GM12878 (cell line): ENCODE results near the gene MBNL1. TPM values are rescaled to one million over a fixed set of nuclear protein-coding genes. Genes with fewer than 3 reads are reported as not detected.

Experiments
- ATAC-seq: fragments of 200-7000 bp; cut with Tn5 transposase; 3 replicates; pipeline ENCODE4 v1.9.1; 2020; ENCODE audit warnings: mild to moderate bottlenecking, moderate library complexity
- BruUV-seq: library from RNA; stranded (reverse); fragments of 400-500 nt; replicated peaks from 2 replicates; lab custom pipeline; 2021; lab: Mats Ljungman, UMichigan
- CTCF ChIA-PET: fragments of 300-600 bp; sonication (Branson Sonifier 250); formaldehyde crosslinking; extraction: SDS; loops from one replicate; lab custom pipeline; 2021; ENCODE audit warnings: inconsistent platforms; lab: Yijun Ruan, JAX
- POLR2A ChIA-PET: fragments of 350-600 bp; formaldehyde crosslinking; extraction: SDS; loops from one replicate; lab custom pipeline; 2021; ENCODE audit warnings: inconsistent platforms; lab: Charles Lee
- RAD21 ChIA-PET: fragments of 300-600 bp; sonication (Branson Sonifier 250); formaldehyde crosslinking; loops from one replicate; lab custom pipeline; 2023; ENCODE audit warnings: antibody characterized with exemption; ENCODE audit not compliant: unreplicated experiment; lab: Charles Lee
- SMC1A ChIA-PET: fragments of 300-600 bp; sonication (Branson Sonifier 250); formaldehyde crosslinking; loops from one replicate; lab custom pipeline; 2023; ENCODE audit not compliant: unreplicated experiment, uncharacterized antibody; lab: Charles Lee
- DNase-seq: peaks from one replicate; pipeline ENCODE4 v3.0.0-alpha.2; 2011; ENCODE audit warnings: low read depth, low spot score
- FAIRE-seq: peaks from 3 replicates; lab custom pipeline; 2011; peaks lifted over from hg19 to GRCh38; lab: Jason Lieb, UNC
- H2AFZ ChIP-seq: 2 replicates; pipeline ENCODE4 v1.6.0; 2011; ENCODE audit warnings: low read depth, low read length, control low read depth; ENCODE audit not compliant: control insufficient read depth
- H3K27ac ChIP-seq: 2 replicates; pipeline ENCODE4 v1.5.1; 2011; ENCODE audit warnings: control low read depth; ENCODE audit not compliant: control insufficient read depth, insufficient read depth
- H3K27me3 ChIP-seq, 2 experiments: replicated peaks in 1 of 2; 2 replicates each; pipeline versions ENCODE4 v1.6.0 to v1.6.1; 2011; ENCODE audit warnings: low read length in 1 of 2; ENCODE audit not compliant: control insufficient read depth in 2 of 2, insufficient read depth in 2 of 2
- H3K36me3 ChIP-seq, 2 experiments: 2 replicates each; pipeline ENCODE4 v1.5.1; 2011; ENCODE audit warnings: low read length in 1 of 2; ENCODE audit not compliant: control insufficient read depth in 2 of 2, insufficient read depth in 2 of 2
- H3K4me1 ChIP-seq: 2 replicates; pipeline ENCODE4 v1.6.1; 2011; ENCODE audit warnings: mild to moderate bottlenecking, low read length, moderate library complexity, mixed read lengths; ENCODE audit not compliant: control insufficient read depth, insufficient read depth
- H3K4me2 ChIP-seq: 2 replicates; pipeline ENCODE4 v1.6.0; 2011; ENCODE audit warnings: control low read depth; ENCODE audit not compliant: control insufficient read depth, insufficient read depth
- H3K4me3 ChIP-seq: fragments of 200-600 bp; sonication (generic); 2 replicates; pipeline ENCODE4 v1.5.1; 2016
- H3K79me2 ChIP-seq: 2 replicates; pipeline ENCODE4 v1.6.0; 2011; ENCODE audit warnings: low read length; ENCODE audit not compliant: control insufficient read depth, insufficient read depth
- H3K9ac ChIP-seq: 2 replicates; pipeline ENCODE4 v1.8.0; 2011; ENCODE audit warnings: low read length, control low read depth, mixed read lengths; ENCODE audit not compliant: control insufficient read depth, insufficient read depth
- H3K9me3 ChIP-seq: replicated peaks from 3 replicates; pipeline ENCODE4 v1.5.1; 2011; ENCODE audit warnings: mild to moderate bottlenecking, low read length; ENCODE audit not compliant: control insufficient read depth, insufficient read depth
- H4K20me1 ChIP-seq: 2 replicates; pipeline ENCODE4 v1.6.0; 2011; ENCODE audit not compliant: control insufficient read depth, insufficient read depth
- ASH2L ChIP-seq: fragments of 300-600, 200-600 bp; sonication (generic); IDR thresholded peaks from 2 replicates; pipeline ENCODE4 v1.6.1; 2017; ENCODE audit warnings: low read depth, mild to moderate bottlenecking, borderline replicate concordance
- CBX5 ChIP-seq: sonication (generic); IDR thresholded peaks from 2 replicates; pipeline ENCODE4 v1.6.1; 2016; ENCODE audit warnings: low read depth, moderate library complexity, mild to moderate bottlenecking, inconsistent platforms
- MTA3 ChIP-seq: IDR thresholded peaks from 2 replicates; pipeline ENCODE4 v1.6.1; 2012; ENCODE audit warnings: low read length, inconsistent platforms, borderline replicate concordance
- RELA ChIP-seq: fragments of 450-650 bp; IDR thresholded peaks from 2 replicates; pipeline ENCODE4 v1.8.0; 2014; ENCODE audit warnings: borderline replicate concordance; ENCODE audit not compliant: partially characterized antibody
- WGBS: methylation state at CpG from one replicate; pipeline ENCODE4 v1.1.6; 2016; ENCODE audit warnings: low lambda C conversion rate; ENCODE audit not compliant: insufficient replicate concordance, insufficient coverage; ENCODE audit errors: missing lambda C conversion rate; 5-methylcytosine and 5-hydroxymethylcytosine counted together
- in situ Hi-C: fragments of 300-500 bp; cut with MboI; formaldehyde crosslinking; loops from 9 replicates; pipeline ENCODE4 v1.14.3; 2018; ENCODE audit warnings: mixed read lengths
- intact Hi-C: fragments of 100-400 bp; cut with micrococcal nuclease; formaldehyde crosslinking; loops from one replicate; pipeline ENCODE4 v1.14.2; 2022; ENCODE audit not compliant: unreplicated experiment
- polyA plus RNA-seq, 11 experiments: library from polyadenylated mRNA; depleted of rRNA in 4 of 11; unstranded in 6 of 11; stranded (reverse) in 5 of 11; fragments of >200 nt; fragmentation: Nextera tagmentation in 4 of 11; fragmentation: Illumina TruSeq in 1 of 11; extraction: Ambion mirVana in 4 of 11; extraction: Trizol in 1 of 11; gene quantifications; 1 replicate in 1 of 11; 2 replicates in 10 of 11; pipeline versions ENCODE4 v1.2.1 to v1.2.3, GENCODE V29; 2011 to 2016; ENCODE audit warnings: inconsistent platforms in 2 of 11, missing spikeins in 2 of 11, low read depth in 1 of 11
- total RNA-seq, 4 experiments: library from RNA; depleted of rRNA in 3 of 4; stranded (reverse); fragments of >200 nt in 3 of 4; fragmentation: Illumina TruSeq in 1 of 4; extraction: Trizol in 1 of 4; gene quantifications; 2 replicates each; pipeline versions ENCODE4 v1.2.1 to v1.2.3, GENCODE V29; 2013 to 2021
- TF ChIP-seq, protein P1 (sequence below): fragments of 450-650 bp; IDR thresholded peaks from 2 replicates; pipeline ENCODE4 v1.6.1; 2017; ENCODE audit warnings: antibody characterized with exemption, mild to moderate bottlenecking, moderate library complexity

The MBNL1 gene
- total and polyA plus RNA-seq, 10 of the 15 experiments (the other 5 are each of a cell fraction or from before 2014, with no cell fraction given): 59.6 to 337 (median 143) TPM

DNA sequence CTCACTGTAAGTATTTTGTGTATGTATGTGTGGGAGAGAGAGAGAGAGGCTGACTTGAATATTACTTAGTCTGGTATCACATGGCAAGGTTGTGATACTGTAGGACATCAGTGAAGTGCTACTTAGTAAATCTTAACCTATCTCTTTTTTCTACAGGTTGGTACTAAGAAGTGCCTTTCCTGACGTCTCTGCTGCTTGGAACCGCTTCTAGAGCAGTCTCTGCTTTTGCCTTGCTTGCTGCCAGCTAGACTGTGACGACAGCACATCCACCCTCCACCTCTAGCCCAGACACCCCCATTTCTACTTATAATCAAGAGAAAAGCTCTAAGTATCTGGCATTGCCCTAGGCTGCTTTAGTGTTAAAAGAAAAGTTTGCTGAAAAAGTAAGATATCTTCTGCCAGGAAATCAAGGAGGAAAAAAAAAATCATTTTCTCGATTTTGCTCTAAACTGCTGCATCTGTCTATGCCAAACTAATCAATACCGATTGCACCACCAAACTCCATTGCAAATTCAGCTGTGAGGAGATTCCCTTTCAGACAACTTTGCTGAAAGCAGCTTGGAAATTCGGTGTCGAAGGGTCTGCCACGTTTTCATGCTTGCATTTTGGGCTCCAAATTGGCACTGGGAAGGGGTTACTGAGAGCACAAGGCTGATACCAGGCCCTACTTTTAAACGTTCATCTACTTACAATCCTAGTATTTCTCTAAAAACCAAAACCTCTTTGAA is 30.7 kb downstream of the MBNL1 start:
- peaks cover 99% of the 10 kb centered on the region for H3K79me2 ChIP-seq
- BruUV-seq: TSS peak; percentile 38
- no peak overlapping the region; the same call in none of the 2 replicates for H2AFZ ChIP-seq
- 0 out of 2 replicates have a peak, but pooled peaks have one; percentile 1 for TF ChIP-seq CBX5
- 0 out of 2 replicates have a peak, but pooled peaks have one; percentile 1 for TF ChIP-seq MTA3
- no peak for TF ChIP-seq ASH2L
- TF ChIP-seq RELA: no peak
- TF ChIP-seq, protein P1, sequence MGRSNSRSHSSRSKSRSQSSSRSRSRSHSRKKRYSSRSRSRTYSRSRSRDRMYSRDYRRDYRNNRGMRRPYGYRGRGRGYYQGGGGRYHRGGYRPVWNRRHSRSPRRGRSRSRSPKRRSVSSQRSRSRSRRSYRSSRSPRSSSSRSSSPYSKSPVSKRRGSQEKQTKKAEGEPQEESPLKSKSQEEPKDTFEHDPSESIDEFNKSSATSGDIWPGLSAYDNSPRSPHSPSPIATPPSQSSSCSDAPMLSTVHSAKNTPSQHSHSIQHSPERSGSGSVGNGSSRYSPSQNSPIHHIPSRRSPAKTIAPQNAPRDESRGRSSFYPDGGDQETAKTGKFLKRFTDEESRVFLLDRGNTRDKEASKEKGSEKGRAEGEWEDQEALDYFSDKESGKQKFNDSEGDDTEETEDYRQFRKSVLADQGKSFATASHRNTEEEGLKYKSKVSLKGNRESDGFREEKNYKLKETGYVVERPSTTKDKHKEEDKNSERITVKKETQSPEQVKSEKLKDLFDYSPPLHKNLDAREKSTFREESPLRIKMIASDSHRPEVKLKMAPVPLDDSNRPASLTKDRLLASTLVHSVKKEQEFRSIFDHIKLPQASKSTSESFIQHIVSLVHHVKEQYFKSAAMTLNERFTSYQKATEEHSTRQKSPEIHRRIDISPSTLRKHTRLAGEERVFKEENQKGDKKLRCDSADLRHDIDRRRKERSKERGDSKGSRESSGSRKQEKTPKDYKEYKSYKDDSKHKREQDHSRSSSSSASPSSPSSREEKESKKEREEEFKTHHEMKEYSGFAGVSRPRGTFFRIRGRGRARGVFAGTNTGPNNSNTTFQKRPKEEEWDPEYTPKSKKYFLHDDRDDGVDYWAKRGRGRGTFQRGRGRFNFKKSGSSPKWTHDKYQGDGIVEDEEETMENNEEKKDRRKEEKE: no peak
- ChIA-PET CTCF (interaction anchor here (0.6 to 6.5 kb wide), 8 partner anchors 11 to 224 kb away, joined by 3 to 34 read pairs (median 5); no protein-coding TSS in a partner anchor), RAD21 (interaction anchor here (0.7 kb wide), 1 partner anchor 224 kb away, joined by 4 read pairs; no protein-coding TSS in a partner anchor), POLR2A (interaction anchor here (0.6 to 4.4 kb wide), 7 partner anchors 10 to 30 kb away, joined by 3 to 24 read pairs (median 3); no protein-coding TSS in a partner anchor), SMC1A (interaction anchor here (1.2 to 9.4 kb wide), 14 partner anchors 7 to 227 kb away, joined by 3 to 115 read pairs (median 8); no protein-coding TSS in a partner anchor)
- no peaks in the 10 kb centered on the region for H3K27me3 ChIP-seq
- H4K20me1 ChIP-seq: peaks cover 4% of the 10 kb centered on the region; the same call in 1 of the 2 replicates
- peak overlapping the region; percentile 56 for H3K27ac ChIP-seq
- DNase-seq: no peak
- H3K4me1 ChIP-seq: peaks cover 40% of the 10 kb centered on the region
- ATAC-seq: peak; percentile 10; the same call in 1 of the 3 replicates
- peak overlapping the region; percentile 34 for H3K4me3 ChIP-seq
- WGBS: 29% methylated on average over 9 of the region's 9 CpGs
- in situ Hi-C loops (no loop called here), intact Hi-C loops (no loop called here)
- peaks cover 4 to 25% of the 10 kb centered on the region in 2 experiments for H3K36me3 ChIP-seq
- FAIRE-seq: no peak
- H3K4me2 ChIP-seq: peak overlapping the region; percentile 92
- H3K9ac ChIP-seq: no peak overlapping the region
- H3K9me3 ChIP-seq: no peaks in the 10 kb centered on the region; the same call in 2 of the 3 replicates
